ENCODE measurements around the gene SHB. TPM values are rescaled to one million over a fixed set of nuclear protein-coding genes. Genes with fewer than 3 reads are reported as not detected.

The SHB gene
- total RNA-seq, 4 donors from 2014 or later, result 17.7 to 31.4 (median 24.2) TPM

- H3K4me1 ChIP-seq, result peaks cover 16 to 49% (median 24%) of the 10 kb centered on the region in 3 donors
Observed at GRCh38 chr9:37946971-37947370, 122.1 kb downstream of the SHB start.

GRCh38 chr9:37946041-37946440, 123.0 kb downstream of the SHB start:
- Histone ChIP-seq H3K4me1 (peaks cover 16 to 49% (median 24%) of the 10 kb centered on the region in 3 donors), H3K9me3 (no peaks in the 10 kb centered on the region), H3K36me3 (peaks cover 16 to 82% (median 20%) of the 10 kb centered on the region in 3 donors), H3K27ac (no peak overlapping the region), H3K27me3 (no peaks in the 10 kb centered on the region), H3K4me3 (no peak overlapping the region)
- no peak for TF ChIP-seq CTCF (IDR thresholded peaks at IDR 0.05)
- TF ChIP-seq POLR2A (IDR thresholded peaks at IDR 0.05), result no peak
- no peak for DNase-seq
- intact Hi-C loops (cut with DNase I), result no loop called here
- 96% methylated on average over 4 of the region's 8 CpGs; no CpG with 5 or more reads in 1 of the 2 donors for WGBS, 2 donors

More at GRCh38 chr9:37946971-37947370, 122.1 kb downstream of the SHB start:
- intact Hi-C loops (cut with DNase I), result no loop called here
- Histone ChIP-seq H3K4me3 (no peak overlapping the region), H3K9me3 (no peaks in the 10 kb centered on the region), H3K36me3 (peaks cover 16 to 82% (median 20%) of the 10 kb centered on the region in 3 donors), H3K27ac (no peak overlapping the region), H3K27me3 (no peaks in the 10 kb centered on the region)
- no peak for DNase-seq
- TF ChIP-seq CTCF (IDR thresholded peaks at IDR 0.05), result no peak
- TF ChIP-seq POLR2A (IDR thresholded peaks at IDR 0.05), result no peak
- 90 to 100% methylated on average over 5 to 7 of the region's 7 CpGs for WGBS, 2 donors

- TF ChIP-seq POLR2A (IDR thresholded peaks at IDR 0.05) (no peak), CTCF (IDR thresholded peaks at IDR 0.05) (no peak)
- H3K4me3 ChIP-seq, result no peak overlapping the region
- intact Hi-C loops (cut with DNase I), result no loop called here
- H3K27ac ChIP-seq, result peak overlapping the region in 1 of 4 donors; percentile 37
- no peak for DNase-seq
- no peaks in the 10 kb centered on the region for H3K9me3 ChIP-seq
- peaks cover 16 to 49% (median 24%) of the 10 kb centered on the region in 3 donors for H3K4me1 ChIP-seq
- H3K27me3 ChIP-seq, result no peaks in the 10 kb centered on the region
- H3K36me3 ChIP-seq, result peaks cover 16 to 80% (median 20%) of the 10 kb centered on the region in 3 donors
- 72 to 73% methylated on average over 2 to 4 of the region's 9 CpGs for WGBS, 2 donors
Observed at GRCh38 chr9:37944671-37945481, 124.2 kb downstream of the SHB start.

GRCh38 chr9:37944266-37944650, 124.8 kb downstream of the SHB start:
- DNase-seq, result no peak
- Histone ChIP-seq H3K27me3 (no peaks in the 10 kb centered on the region), H3K27ac (peak overlapping the region in 3 of 4 donors; percentile 0 to 37 (median 27)), H3K4me3 (no peak overlapping the region), H3K36me3 (peaks cover 16 to 80% (median 20%) of the 10 kb centered on the region in 3 donors), H3K4me1 (peaks cover 16 to 54% (median 24%) of the 10 kb centered on the region in 3 donors), H3K9me3 (no peaks in the 10 kb centered on the region)
- no peak for TF ChIP-seq POLR2A (IDR thresholded peaks at IDR 0.05)
- 60 to 66% methylated on average over 2 to 6 of the region's 7 CpGs for WGBS, 2 donors
- intact Hi-C loops (cut with DNase I), result no loop called here

- no peak overlapping the region for H3K4me3 ChIP-seq
- TF ChIP-seq POLR2A (IDR thresholded peaks at IDR 0.05) (no peak), CTCF (IDR thresholded peaks at IDR 0.05) (no peak)
- intact Hi-C loops (cut with DNase I), result no loop called here
- no peaks in the 10 kb centered on the region for H3K9me3 ChIP-seq
- peaks cover 16 to 60% (median 30%) of the 10 kb centered on the region in 3 donors for H3K4me1 ChIP-seq
- H3K36me3 ChIP-seq, result peaks cover 16 to 78% (median 20%) of the 10 kb centered on the region in 3 donors
- WGBS, 2 donors, result 29 to 43% methylated on average over 7 to 11 of the region's 12 CpGs
- no peaks in the 10 kb centered on the region for H3K27me3 ChIP-seq
- no peak for DNase-seq
- peak overlapping the region in 3 of 4 donors; percentile 0 to 37 (median 27) for H3K27ac ChIP-seq
Observed at GRCh38 chr9:37943345-37944265, 125.4 kb downstream of the SHB start.
